ENCODE data around the gene MRPL24. TPM values are rescaled to one million over a fixed set of nuclear protein-coding genes. Genes with fewer than 3 reads are reported as not detected.

The MRPL24 gene
- total and polyA plus RNA-seq, 2 of the 8 experiments (the other 6 are each of a cell fraction or from before 2014, with no cell fraction given): 29.7 to 35.2 TPM

GRCh38 chr1:156740741-156741480, at the start of gene MRPL24 (continued):
- TF ChIP-seq RAD21 (IDR thresholded peaks at IDR 0.05 in 1 of 2, conservative IDR thresholded peaks at IDR 0.05 in 1 of 2; ENCODE audit: low read depth in 2 of 2, low read length in 2 of 2): 0 out of 4 replicates have a peak, but pooled peaks of 1 of the 2 experiments have one; percentile 19
- TF ChIP-seq SIN3A (conservative IDR thresholded peaks at IDR 0.05 in 1 of 2, IDR thresholded peaks at IDR 0.05 in 1 of 2; ENCODE audit: low read depth in 1 of 2, low read length in 2 of 2): peak in 1 of 2 experiments; percentile 94; a peak in 2 of 4 replicates
- peak; percentile 97 for TF ChIP-seq SIX5 (IDR thresholded peaks at IDR 0.05; ENCODE audit: low read depth, low read length)
- TF ChIP-seq E2F6 (IDR thresholded peaks at IDR 0.05): peak; percentile 90
- no peak for TF ChIP-seq SRF (IDR thresholded peaks at IDR 0.05; ENCODE audit: low read depth, low read length)
- TF ChIP-seq SAP30 (IDR thresholded peaks at IDR 0.05; ENCODE audit: insufficient read depth, insufficient replicate concordance, low read length): peak; percentile 80
- TF ChIP-seq FOSL1 (IDR thresholded peaks at IDR 0.05; ENCODE audit: insufficient read depth, low read depth, low read length): no peak
- peak; percentile 25 for TF ChIP-seq ASH2L (IDR thresholded peaks at IDR 0.05; ENCODE audit: low read length)
- peak; percentile 68 for TF ChIP-seq SP1 (IDR thresholded peaks at IDR 0.05; ENCODE audit: low read depth, low read length)
- TF ChIP-seq TEAD4 (IDR thresholded peaks at IDR 0.05; ENCODE audit: low read depth, low read length): peak; percentile 63
- peak; percentile 83 for TF ChIP-seq CREB1 (IDR thresholded peaks at IDR 0.05)
- TF ChIP-seq RFX5 (IDR thresholded peaks at IDR 0.05; ENCODE audit: borderline replicate concordance, low read depth, low read length): no peak
- no peak for TF ChIP-seq SIRT6 (IDR thresholded peaks at IDR 0.05; ENCODE audit: low read length)
- peak; percentile 83; the same call in 1 of the 2 replicates for TF ChIP-seq RBBP5 (IDR thresholded peaks at IDR 0.05; ENCODE audit: borderline replicate concordance, low read depth, low read length)
- no peak for TF ChIP-seq CHD1 (IDR thresholded peaks at IDR 0.05; ENCODE audit: low read depth, low read length)
- no peak for TF ChIP-seq POU5F1 (IDR thresholded peaks at IDR 0.05; ENCODE audit: low read depth, low read length)
- TF ChIP-seq YY1 (IDR thresholded peaks at IDR 0.05; ENCODE audit: low read depth, low read length): peak; percentile 92
- TF ChIP-seq ATF2 (IDR thresholded peaks at IDR 0.05; ENCODE audit: low read length): no peak
- no peak; the same call in 1 of the 2 replicates for TF ChIP-seq CEBPB (IDR thresholded peaks at IDR 0.05; ENCODE audit: low read depth, low read length)
- TF ChIP-seq TAF1 (IDR thresholded peaks at IDR 0.05; ENCODE audit: low read depth, low read length): peak; percentile 74
- no peak for TF ChIP-seq KDM5A (IDR thresholded peaks at IDR 0.05; ENCODE audit: low read length)
- TF ChIP-seq CHD2 (IDR thresholded peaks at IDR 0.05; ENCODE audit: low read length): peak; percentile 72; the same call in 1 of the 2 replicates
- no peak for TF ChIP-seq BCL11A (IDR thresholded peaks at IDR 0.05; ENCODE audit: low read depth in 2 of 2, low read length in 2 of 2)

Data from H1 (cell line).